Type B pancreatic cell (in vitro differentiated cells): ENCODE measurements around the gene TMEM151B. TPM values are rescaled to one million over a fixed set of nuclear protein-coding genes. Genes with fewer than 3 reads are reported as not detected.

Experiments used
- DNase-seq: peaks from one replicate; pipeline ENCODE4 v3.0.0; 2021; ENCODE audit warnings: mixed read lengths; ENCODE audit not compliant: unreplicated experiment; ENCODE audit errors: extremely low spot score
- H3K27ac Mint-ChIP-seq: 2 replicates; pipeline ENCODE4 v1.8.0; 2021; ENCODE audit warnings: mild to moderate bottlenecking, mixed read lengths
- H3K27me3 Mint-ChIP-seq: 2 replicates; pipeline ENCODE4 v1.8.0; 2021; ENCODE audit warnings: mixed read lengths
- H3K36me3 Mint-ChIP-seq: 2 replicates; pipeline ENCODE4 v1.8.0; 2021; ENCODE audit warnings: mixed read lengths
- H3K4me1 Mint-ChIP-seq: one replicate; pipeline ENCODE4 v1.8.0; 2021; ENCODE audit warnings: mixed read lengths; ENCODE audit not compliant: unreplicated experiment
- H3K4me3 Mint-ChIP-seq: 2 replicates; pipeline ENCODE4 v1.8.0; 2021; ENCODE audit warnings: mild to moderate bottlenecking, mixed read lengths
- H3K9me3 Mint-ChIP-seq: 2 replicates; pipeline ENCODE4 v1.8.0; 2021; ENCODE audit warnings: mixed read lengths
- total RNA-seq: library from RNA; stranded (reverse); gene quantifications from 2 replicates; pipeline ENCODE4 v1.2.1, GENCODE V29; 2021; ENCODE audit warnings: low replicate concordance
- TF ChIP-seq, protein P1 (sequence below): fragments of 200-600 bp; sonication (generic); conservative IDR thresholded peaks from 2 replicates; pipeline ENCODE4 v1.5.0; 2021; ENCODE audit warnings: antibody characterized with exemption, mild to moderate bottlenecking

The TMEM151B gene
- total RNA-seq, 1 donor from 2014 or later = 3.2 TPM

DNA sequence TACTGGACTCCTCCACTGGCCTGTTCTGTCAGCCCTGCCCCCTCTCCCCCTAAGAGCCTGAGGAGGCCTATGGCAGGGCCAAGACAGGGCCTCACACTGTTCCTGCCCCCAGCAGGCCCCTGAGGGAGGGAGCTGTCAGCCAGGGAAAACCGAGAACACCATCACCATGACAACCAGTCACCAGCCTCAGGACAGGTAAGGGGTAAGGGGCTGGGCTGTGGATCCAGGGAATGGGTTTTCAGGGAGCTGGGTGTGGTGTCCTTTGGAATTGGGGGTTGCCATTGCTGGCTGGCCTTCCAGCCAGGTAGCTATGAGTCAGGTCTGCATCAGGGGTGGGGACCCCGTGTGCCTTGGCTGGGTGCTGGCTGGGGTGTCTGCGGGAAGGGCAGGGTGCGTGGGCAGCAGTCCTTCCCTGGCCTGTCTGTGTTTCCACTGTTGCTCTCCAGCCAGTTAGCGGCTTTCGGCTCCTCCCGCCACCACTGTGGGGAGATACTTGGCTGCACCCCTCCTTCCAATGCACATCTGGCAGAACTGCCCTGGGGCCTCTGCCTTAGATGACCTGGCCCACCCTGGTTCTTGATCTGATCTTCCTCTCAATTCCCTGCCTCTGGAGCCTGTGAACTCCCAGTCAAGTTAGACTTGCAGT is 43.0 kb upstream of the TMEM151B start:
- no peaks in the 10 kb centered on the region for H3K36me3 Mint-ChIP-seq
- no peak for DNase-seq
- H3K4me3 Mint-ChIP-seq = peak overlapping the region; percentile 20
- no peaks in the 10 kb centered on the region for H3K9me3 Mint-ChIP-seq
- TF ChIP-seq, protein P1, sequence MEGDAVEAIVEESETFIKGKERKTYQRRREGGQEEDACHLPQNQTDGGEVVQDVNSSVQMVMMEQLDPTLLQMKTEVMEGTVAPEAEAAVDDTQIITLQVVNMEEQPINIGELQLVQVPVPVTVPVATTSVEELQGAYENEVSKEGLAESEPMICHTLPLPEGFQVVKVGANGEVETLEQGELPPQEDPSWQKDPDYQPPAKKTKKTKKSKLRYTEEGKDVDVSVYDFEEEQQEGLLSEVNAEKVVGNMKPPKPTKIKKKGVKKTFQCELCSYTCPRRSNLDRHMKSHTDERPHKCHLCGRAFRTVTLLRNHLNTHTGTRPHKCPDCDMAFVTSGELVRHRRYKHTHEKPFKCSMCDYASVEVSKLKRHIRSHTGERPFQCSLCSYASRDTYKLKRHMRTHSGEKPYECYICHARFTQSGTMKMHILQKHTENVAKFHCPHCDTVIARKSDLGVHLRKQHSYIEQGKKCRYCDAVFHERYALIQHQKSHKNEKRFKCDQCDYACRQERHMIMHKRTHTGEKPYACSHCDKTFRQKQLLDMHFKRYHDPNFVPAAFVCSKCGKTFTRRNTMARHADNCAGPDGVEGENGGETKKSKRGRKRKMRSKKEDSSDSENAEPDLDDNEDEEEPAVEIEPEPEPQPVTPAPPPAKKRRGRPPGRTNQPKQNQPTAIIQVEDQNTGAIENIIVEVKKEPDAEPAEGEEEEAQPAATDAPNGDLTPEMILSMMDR = no peak
- H3K27ac Mint-ChIP-seq = no peak overlapping the region
- H3K27me3 Mint-ChIP-seq = peaks cover 14% of the 10 kb centered on the region
- peaks cover 48% of the 10 kb centered on the region for H3K4me1 Mint-ChIP-seq

DNA sequence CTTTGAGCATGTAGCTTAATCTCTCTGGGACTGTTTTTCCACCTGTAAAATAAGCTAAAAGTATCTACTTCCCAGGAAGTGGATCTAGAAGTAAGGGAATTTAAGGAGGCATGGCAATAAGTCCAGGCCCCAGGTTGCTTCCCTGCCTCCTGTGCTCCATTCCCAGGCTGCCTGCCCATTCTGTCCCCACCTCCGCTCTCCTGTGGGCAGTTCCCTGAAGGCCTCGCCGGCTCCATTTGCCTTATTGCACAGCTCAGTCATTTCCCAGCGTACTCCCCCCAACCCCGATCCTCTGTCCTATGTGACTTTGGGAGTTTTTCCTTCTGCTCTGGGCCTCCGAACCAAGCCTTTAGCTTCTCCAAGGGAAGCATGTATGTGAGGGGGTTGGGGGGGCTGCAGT is 42.2 kb upstream of the TMEM151B start:
- H3K27ac Mint-ChIP-seq = no peak overlapping the region
- no peak for DNase-seq
- H3K27me3 Mint-ChIP-seq = peaks cover 10% of the 10 kb centered on the region
- TF ChIP-seq, protein P1 = no peak
- peaks cover 42% of the 10 kb centered on the region for H3K4me1 Mint-ChIP-seq
- H3K36me3 Mint-ChIP-seq = no peaks in the 10 kb centered on the region
- H3K4me3 Mint-ChIP-seq = peak overlapping the region; percentile 47
- H3K9me3 Mint-ChIP-seq = no peaks in the 10 kb centered on the region

DNA sequence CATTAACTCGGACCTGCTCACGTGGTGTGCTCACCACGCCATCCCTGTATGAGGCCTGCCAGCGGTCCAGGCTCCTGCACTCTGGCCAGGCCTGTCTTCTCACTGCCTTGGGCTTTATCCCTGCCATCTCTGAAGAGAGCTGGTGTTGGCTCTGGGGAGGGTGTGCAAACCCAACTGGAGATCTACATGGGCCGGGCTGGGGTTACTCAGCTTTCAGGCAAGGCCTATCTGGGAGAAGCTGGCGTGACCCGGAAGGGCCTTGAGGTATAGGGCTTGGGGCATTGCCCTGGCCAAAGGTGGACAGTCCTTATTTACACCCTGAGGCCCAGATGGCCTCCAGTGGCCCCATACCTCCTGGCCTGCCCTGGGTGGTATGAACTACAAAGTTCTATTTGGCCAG is 41.8 kb upstream of the TMEM151B start:
- TF ChIP-seq, protein P1 = no peak
- Mint-ChIP-seq H3K36me3 (no peaks in the 10 kb centered on the region), H3K4me1 (peaks cover 40% of the 10 kb centered on the region), H3K27ac (no peak overlapping the region), H3K4me3 (peak overlapping the region; percentile 47), H3K9me3 (no peaks in the 10 kb centered on the region), H3K27me3 (peaks cover 9% of the 10 kb centered on the region)
- DNase-seq = no peak

DNA sequence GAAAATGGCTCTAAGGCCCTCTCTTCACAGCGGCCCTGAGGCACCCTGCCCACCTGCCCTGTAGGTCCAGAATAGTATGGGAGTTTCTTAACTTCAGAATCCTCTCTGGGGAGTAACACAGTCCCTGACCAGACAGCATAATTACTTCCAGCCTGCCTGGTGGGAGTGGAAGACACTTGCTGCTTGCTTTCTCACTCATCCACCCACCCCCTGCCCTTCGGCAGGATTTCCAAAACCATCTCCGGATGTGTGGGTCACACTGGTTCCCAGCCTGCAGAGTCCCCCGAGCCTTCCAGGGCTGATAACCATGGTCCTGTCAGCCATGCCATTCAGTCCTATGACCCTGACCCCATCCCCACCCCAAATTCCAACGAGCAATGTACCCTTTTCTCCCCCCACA is 41.4 kb upstream of the TMEM151B start:
- TF ChIP-seq, protein P1 = no peak
- Mint-ChIP-seq H3K9me3 (no peaks in the 10 kb centered on the region), H3K4me3 (no peak overlapping the region), H3K4me1 (peaks cover 43% of the 10 kb centered on the region), H3K27ac (no peak overlapping the region), H3K36me3 (no peaks in the 10 kb centered on the region), H3K27me3 (peaks cover 9% of the 10 kb centered on the region)
- no peak for DNase-seq

DNA sequence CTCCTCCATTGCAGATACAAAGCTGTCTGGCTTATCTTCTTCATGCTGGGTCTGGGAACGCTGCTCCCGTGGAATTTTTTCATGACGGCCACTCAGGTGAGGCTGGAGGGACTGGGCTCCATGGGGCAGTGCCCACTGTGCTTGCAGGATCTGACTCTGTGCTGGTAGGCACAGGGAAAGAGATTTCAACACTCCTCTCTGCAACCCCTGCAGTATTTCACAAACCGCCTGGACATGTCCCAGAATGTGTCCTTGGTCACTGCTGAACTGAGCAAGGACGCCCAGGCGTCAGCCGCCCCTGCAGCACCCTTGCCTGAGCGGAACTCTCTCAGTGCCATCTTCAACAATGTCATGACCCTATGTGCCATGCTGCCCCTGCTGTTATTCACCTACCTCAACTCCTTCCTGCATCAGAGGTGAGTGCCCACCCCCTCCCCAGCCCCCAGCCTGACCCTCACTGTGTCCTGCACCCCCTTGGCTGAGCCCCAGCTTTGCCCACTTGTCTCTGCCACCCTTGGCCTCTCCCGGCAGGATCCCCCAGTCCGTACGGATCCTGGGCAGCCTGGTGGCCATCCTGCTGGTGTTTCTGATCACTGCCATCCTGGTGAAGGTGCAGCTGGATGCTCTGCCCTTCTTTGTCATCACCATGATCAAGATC is 40.7 kb upstream of the TMEM151B start:
- Mint-ChIP-seq H3K27me3 (peaks cover 2% of the 10 kb centered on the region), H3K9me3 (no peaks in the 10 kb centered on the region), H3K36me3 (no peaks in the 10 kb centered on the region), H3K4me1 (peaks cover 44% of the 10 kb centered on the region), H3K27ac (no peak overlapping the region), H3K4me3 (no peak overlapping the region)
- TF ChIP-seq, protein P1 = no peak
- DNase-seq = no peak
